ENCODE measurements around the gene B2M.
"Not testable (repeated sequence)": the region's sequence is repeated elsewhere in the genome, so short reads cannot be mapped to it uniquely, and the experiment has no call there.

GRCh38 chr15:44728232-44728575 is 16.9 kb downstream of the B2M start:
- not testable (repeated sequence) for TF ChIP-seq CTCF, POLR2A (IDR thresholded peaks at IDR 0.05)
